ENCODE results near the gene C2CD4D. TPM values are rescaled to one million over a fixed set of nuclear protein-coding genes. Genes with fewer than 3 reads are reported as not detected.

C2CD4D gene
- total and polyA plus RNA-seq, 9 donors, result 0.04 to 1.0 (median 0.12) TPM; not detected in 4

GRCh38 chr1:151806170-151806569 lies 33.5 kb downstream of the C2CD4D start:
- no peak for TF ChIP-seq EP300 (IDR thresholded peaks at IDR 0.05)
- TF ChIP-seq, protein P1, sequence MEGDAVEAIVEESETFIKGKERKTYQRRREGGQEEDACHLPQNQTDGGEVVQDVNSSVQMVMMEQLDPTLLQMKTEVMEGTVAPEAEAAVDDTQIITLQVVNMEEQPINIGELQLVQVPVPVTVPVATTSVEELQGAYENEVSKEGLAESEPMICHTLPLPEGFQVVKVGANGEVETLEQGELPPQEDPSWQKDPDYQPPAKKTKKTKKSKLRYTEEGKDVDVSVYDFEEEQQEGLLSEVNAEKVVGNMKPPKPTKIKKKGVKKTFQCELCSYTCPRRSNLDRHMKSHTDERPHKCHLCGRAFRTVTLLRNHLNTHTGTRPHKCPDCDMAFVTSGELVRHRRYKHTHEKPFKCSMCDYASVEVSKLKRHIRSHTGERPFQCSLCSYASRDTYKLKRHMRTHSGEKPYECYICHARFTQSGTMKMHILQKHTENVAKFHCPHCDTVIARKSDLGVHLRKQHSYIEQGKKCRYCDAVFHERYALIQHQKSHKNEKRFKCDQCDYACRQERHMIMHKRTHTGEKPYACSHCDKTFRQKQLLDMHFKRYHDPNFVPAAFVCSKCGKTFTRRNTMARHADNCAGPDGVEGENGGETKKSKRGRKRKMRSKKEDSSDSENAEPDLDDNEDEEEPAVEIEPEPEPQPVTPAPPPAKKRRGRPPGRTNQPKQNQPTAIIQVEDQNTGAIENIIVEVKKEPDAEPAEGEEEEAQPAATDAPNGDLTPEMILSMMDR (IDR thresholded peaks at IDR 0.05), result no peak
- TF ChIP-seq POLR2A (IDR thresholded peaks at IDR 0.05), result no peak
- WGBS, 3 donors, result 82 to 84% (median 83%) methylated on average over 7 of the region's 7 CpGs
- DNase-seq, result no peak
- Histone ChIP-seq H3K9me3 (no peaks in the 10 kb centered on the region), H3K4me1 (ENCODE audit: insufficient read depth) (no peaks in the 10 kb centered on the region), H3K4me3 (no peak overlapping the region), H3K27ac (no peak overlapping the region), H3K36me3 (no peaks in the 10 kb centered on the region), H3K27me3 (no peaks in the 10 kb centered on the region)
- intact Hi-C loops (cut with DNase I), result no loop called here

DNA sequence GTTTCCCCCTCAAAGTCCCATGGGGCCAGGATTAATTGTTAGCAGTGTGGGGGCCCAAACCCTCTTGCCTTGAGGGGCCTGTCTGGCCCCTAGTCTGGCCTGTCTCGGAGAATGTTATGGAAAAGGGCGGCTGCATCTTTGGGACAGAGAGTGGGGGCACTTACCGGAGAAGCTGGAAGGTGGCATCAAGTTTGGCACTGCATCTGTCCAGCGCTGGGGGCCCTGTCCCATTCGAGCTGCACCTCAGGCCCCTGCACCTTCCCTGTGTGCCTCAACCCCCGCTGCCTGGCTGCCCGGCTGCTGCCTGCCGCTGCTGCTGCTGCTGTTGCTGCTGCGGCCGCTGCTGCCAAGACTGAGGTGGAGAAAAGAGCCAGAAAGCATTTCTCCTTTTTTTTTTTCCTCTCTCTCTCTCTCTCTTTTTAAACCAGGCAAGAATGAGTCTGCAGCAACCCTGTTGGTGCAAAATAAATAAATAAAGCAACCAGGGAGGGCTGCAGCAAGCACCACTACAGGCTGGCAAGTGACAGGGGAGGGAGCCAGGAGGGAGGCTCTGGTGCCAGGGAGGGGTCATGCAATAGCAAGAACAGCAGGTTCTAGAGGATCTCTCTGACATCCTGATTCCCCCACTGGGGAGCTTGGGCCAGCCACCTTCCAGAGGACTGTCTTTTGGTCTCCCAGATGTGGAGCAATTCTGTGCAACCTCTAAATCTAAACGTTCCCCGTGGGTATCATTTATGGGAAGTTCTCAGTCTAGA lies 34.4 kb downstream of the C2CD4D start, which contains the start of gene LINGO4:
LINGO4 (minus strand) TSS at position 354 of the 755 bp plus-strand sequence. CDS start 2,715 bp downstream, outside the sequence.
- H3K27me3 ChIP-seq, result no peaks in the 10 kb centered on the region
- TF ChIP-seq POLR2A (IDR thresholded peaks at IDR 0.05) (no peak), EP300 (IDR thresholded peaks at IDR 0.05) (no peak)
- TF ChIP-seq, protein P1 (IDR thresholded peaks at IDR 0.05), result no peak
- WGBS, 3 donors, result 34 to 47% (median 37%) methylated on average over 12 of the region's 12 CpGs
- H3K4me1 ChIP-seq (ENCODE audit: insufficient read depth), result no peaks in the 10 kb centered on the region
- H3K36me3 ChIP-seq, result no peaks in the 10 kb centered on the region
- intact Hi-C loops (cut with DNase I), result no loop called here
- no peak for DNase-seq
- H3K9me3 ChIP-seq, result no peaks in the 10 kb centered on the region
- H3K4me3 ChIP-seq, result no peak within 1 kb of the TSS
- no peak within 1 kb of the TSS for H3K27ac ChIP-seq

GRCh38 chr1:151803915-151804314 lies 35.7 kb downstream of the C2CD4D start:
- TF ChIP-seq EP300 (IDR thresholded peaks at IDR 0.05) (no peak), POLR2A (IDR thresholded peaks at IDR 0.05) (no peak)
- TF ChIP-seq, protein P1 (IDR thresholded peaks at IDR 0.05), result no peak
- DNase-seq, result no peak
- WGBS, 3 donors, result 91 to 97% (median 96%) methylated on average over 3 of the region's 3 CpGs

GRCh38 chr1:151803164-151803563 lies 36.5 kb downstream of the C2CD4D start:
- H3K4me1 ChIP-seq (ENCODE audit: insufficient read depth), result no peaks in the 10 kb centered on the region
- H3K36me3 ChIP-seq, result no peaks in the 10 kb centered on the region
- no peak for TF ChIP-seq EP300 (IDR thresholded peaks at IDR 0.05)
- TF ChIP-seq, protein P1 (IDR thresholded peaks at IDR 0.05), result no peak
- TF ChIP-seq POLR2A (IDR thresholded peaks at IDR 0.05), result no peak
- no peak overlapping the region for H3K4me3 ChIP-seq
- no peaks in the 10 kb centered on the region for H3K27me3 ChIP-seq
- H3K9me3 ChIP-seq, result no peaks in the 10 kb centered on the region
- intact Hi-C loops (cut with DNase I), result no loop called here
- no peak for DNase-seq
- H3K27ac ChIP-seq, result no peak overlapping the region

More at GRCh38 chr1:151803915-151804314, 35.7 kb downstream of the C2CD4D start:
- H3K27me3 ChIP-seq, result no peaks in the 10 kb centered on the region
- H3K36me3 ChIP-seq, result no peaks in the 10 kb centered on the region
- no peaks in the 10 kb centered on the region for H3K9me3 ChIP-seq
- intact Hi-C loops (cut with DNase I), result no loop called here
- H3K27ac ChIP-seq, result no peak overlapping the region
- no peaks in the 10 kb centered on the region for H3K4me1 ChIP-seq (ENCODE audit: insufficient read depth)
- H3K4me3 ChIP-seq, result no peak overlapping the region
